Activated T-cell treated with anti-CD3 and anti-CD28 coated beads, Interleukin-2, amount 50 U/mL, for 72 hours (primary cell): ENCODE results near the gene ANG. TPM values are rescaled to one million over a fixed set of nuclear protein-coding genes. Genes with fewer than 3 reads are reported as not detected.
"Not testable (repeated sequence)": the region's sequence is repeated elsewhere in the genome, so short reads cannot be mapped to it uniquely, and the experiment has no call there.

ENCODE experiments used
- ATAC-seq, 2 donors: fragments of 150-1000 bp; cut with Tn5 transposase; replicated peaks in 1 of 2; 2 replicates each; pipeline ENCODE4 v1.10.0; 2021; ENCODE audit warnings: moderate library complexity in 2 of 2, mild to moderate bottlenecking in 1 of 2
- DNase-seq, 2 donors: peaks; one replicate each; pipeline ENCODE4 v3.0.0; 2021 to 2022; ENCODE audit warnings: mixed read lengths in 1 of 2
- H3K27ac Mint-ChIP-seq: one replicate; pipeline ENCODE4 v1.8.0; 2022; ENCODE audit warnings: mild to moderate bottlenecking, moderate library complexity, mixed read lengths
- H3K27me3 Mint-ChIP-seq: one replicate; pipeline ENCODE4 v1.8.0; 2022; ENCODE audit warnings: low read depth, mixed read lengths
- H3K36me3 Mint-ChIP-seq, 2 donors: one replicate each; pipeline ENCODE4 v1.8.0; 2022; ENCODE audit warnings: mixed read lengths in 2 of 2, mild to moderate bottlenecking in 1 of 2; ENCODE audit not compliant: insufficient read depth in 2 of 2
- H3K4me1 Mint-ChIP-seq: one replicate; pipeline ENCODE4 v1.8.0; 2022; ENCODE audit warnings: low read depth, mixed read lengths
- H3K4me3 Mint-ChIP-seq, 2 donors: one replicate each; pipeline ENCODE4 v1.8.0; 2022; ENCODE audit warnings: mild to moderate bottlenecking in 2 of 2, mixed read lengths in 2 of 2, moderate library complexity in 2 of 2
- H3K9me3 Mint-ChIP-seq, 2 donors: one replicate each; pipeline ENCODE4 v1.8.0; 2022; ENCODE audit warnings: mixed read lengths in 2 of 2
- total RNA-seq, 2 donors: library from RNA; stranded (reverse); gene quantifications; one replicate each; pipeline ENCODE4 v1.2.3, GENCODE V29; 2022

The ANG gene
- total RNA-seq, 2 donors from 2014 or later, result 0.67 to 2.5 TPM

DNA sequence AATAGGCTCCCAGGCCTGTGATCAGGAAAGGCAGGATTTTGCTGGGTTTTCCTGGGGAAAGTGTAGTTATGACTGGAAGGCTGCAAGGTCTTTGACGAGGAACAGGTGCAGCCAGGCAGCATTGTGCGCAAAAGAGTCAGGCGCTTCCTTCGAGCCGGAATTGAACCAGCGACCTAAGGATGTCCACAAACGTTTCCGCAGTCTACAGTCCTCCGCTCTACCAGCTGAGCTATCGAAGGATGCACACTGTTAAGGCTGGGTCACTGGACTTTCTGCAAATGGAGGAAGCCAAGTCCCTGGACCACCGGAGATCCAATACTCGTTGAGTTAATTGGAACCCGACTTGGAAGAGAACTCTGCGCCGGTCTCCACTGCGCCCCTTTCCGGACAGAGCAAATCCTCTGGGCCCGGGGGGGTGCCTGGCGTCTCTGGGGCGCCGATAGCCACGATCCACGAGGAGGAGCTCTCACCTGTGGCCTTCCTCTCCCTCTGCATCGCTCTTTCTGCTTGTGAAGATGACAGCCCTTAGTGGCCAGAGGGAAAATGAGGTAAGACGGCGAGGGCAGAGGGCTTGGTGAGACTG lies 28.7 kb upstream of the ANG start:
- Mint-ChIP-seq H3K36me3 (no peaks in the 10 kb centered on the region), H3K27ac (no peak overlapping the region), H3K9me3 (no peaks in the 10 kb centered on the region), H3K27me3 (peaks cover 71% of the 10 kb centered on the region), H3K4me1 (peaks cover 39% of the 10 kb centered on the region), H3K4me3 (no peak overlapping the region)
- ATAC-seq, result no peak
- DNase-seq, result no peak

GRCh38 chr14:20661197-20661596 lies 27.4 kb upstream of the ANG start:
- H3K27me3 Mint-ChIP-seq, result peaks cover 61% of the 10 kb centered on the region

DNA sequence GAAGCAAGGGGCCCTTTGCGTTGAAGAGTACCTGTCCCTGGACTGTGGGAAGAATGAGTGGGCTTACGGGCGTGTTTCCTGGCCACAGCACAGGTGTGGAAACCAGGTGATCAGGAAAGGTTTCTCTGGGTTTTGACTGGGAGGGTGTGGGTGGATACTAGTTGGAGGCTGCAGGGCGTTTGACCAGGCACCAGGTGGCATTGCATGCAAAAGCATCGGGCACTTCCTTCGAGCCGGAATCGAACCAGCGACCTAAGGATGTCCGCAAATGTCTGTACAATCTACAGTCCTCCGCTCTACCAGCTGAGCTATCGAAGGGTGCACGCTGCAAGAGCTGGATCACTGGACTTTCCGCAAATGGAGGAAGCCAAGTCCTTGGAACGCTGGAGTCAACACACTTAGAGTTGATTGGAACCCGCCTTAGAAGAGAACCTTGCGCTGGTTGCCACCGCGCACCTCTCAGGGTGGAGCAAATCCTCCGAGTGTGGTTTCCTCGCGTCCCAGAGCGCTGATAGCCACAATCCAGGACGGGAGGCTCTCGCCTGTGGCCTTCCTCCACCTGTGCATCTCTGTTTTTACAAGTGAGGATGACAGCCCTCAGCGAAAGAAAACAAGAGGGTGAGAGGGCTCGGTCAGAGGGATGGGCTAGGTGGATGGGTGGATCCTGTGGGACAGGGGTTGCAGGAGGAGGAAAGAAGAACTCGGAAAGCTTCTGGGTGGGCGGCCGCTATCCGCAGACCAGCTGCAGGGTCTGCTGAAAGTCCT lies 25.4 kb upstream of the ANG start:
- no peaks in the 10 kb centered on the region for H3K36me3 Mint-ChIP-seq
- peaks cover under 1 to 3% of the 10 kb centered on the region in 2 donors for H3K9me3 Mint-ChIP-seq
- ATAC-seq, result peak; percentile 84 to 87
- H3K4me3 Mint-ChIP-seq, result peak overlapping the region; percentile 89
- DNase-seq, result peak; percentile 83 to 86
- H3K27ac Mint-ChIP-seq, result peak overlapping the region; percentile 61
- peaks cover 41% of the 10 kb centered on the region for H3K4me1 Mint-ChIP-seq
- peaks cover 43% of the 10 kb centered on the region for H3K27me3 Mint-ChIP-seq

More at GRCh38 chr14:20661197-20661596, 27.4 kb upstream of the ANG start:
- H3K9me3 Mint-ChIP-seq, result no peaks in the 10 kb centered on the region
- H3K4me3 Mint-ChIP-seq, result no peak overlapping the region
- no peak overlapping the region for H3K27ac Mint-ChIP-seq
- H3K36me3 Mint-ChIP-seq, result no peaks in the 10 kb centered on the region
- DNase-seq (no peak), ATAC-seq (no peak)
- H3K4me1 Mint-ChIP-seq, result peaks cover 39% of the 10 kb centered on the region

DNA sequence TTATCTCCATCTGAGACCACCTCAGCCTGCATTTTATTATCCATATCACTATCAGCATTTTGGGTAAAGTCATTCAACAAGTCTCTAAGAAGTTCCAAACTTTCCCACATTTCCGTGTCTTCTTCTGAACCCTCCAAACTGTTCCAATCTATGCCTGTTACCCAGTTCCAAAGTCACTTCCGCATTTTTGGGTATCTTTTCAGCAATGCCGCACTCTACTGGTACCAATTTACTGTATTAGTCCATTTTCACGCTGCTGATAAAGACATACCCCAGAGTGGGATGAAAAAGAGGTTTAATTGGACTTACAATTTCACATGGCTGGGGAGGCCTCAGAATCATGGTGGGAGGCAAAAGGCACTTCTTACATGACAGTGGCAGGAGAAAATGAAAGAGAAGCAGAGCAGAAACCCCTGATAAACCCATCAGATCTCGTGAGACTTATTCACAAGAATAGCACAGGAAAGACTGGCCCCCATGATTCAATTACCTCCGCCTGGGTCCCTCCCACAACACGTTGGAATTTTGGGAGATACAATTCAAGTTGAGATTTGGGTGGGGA lies 22.1 kb upstream of the ANG start:
- not testable (repeated sequence) for H3K36me3 Mint-ChIP-seq, H3K27ac Mint-ChIP-seq, H3K4me3 Mint-ChIP-seq, H3K9me3 Mint-ChIP-seq, ATAC-seq, DNase-seq
- H3K27me3 Mint-ChIP-seq, result peaks cover 28% of the 10 kb centered on the region
- H3K4me1 Mint-ChIP-seq, result peaks cover 49% of the 10 kb centered on the region

- peak; percentile 44 to 46 for DNase-seq
- H3K4me1 Mint-ChIP-seq, result peaks cover 49% of the 10 kb centered on the region
- peaks cover 22% of the 10 kb centered on the region for H3K27me3 Mint-ChIP-seq
- peak overlapping the region; percentile 86 for H3K27ac Mint-ChIP-seq
- H3K36me3 Mint-ChIP-seq, result no peaks in the 10 kb centered on the region
- peaks cover 5 to 6% of the 10 kb centered on the region in 2 donors for H3K9me3 Mint-ChIP-seq
- ATAC-seq, result peak; percentile 83 to 86
- peak overlapping the region; percentile 62 to 63 for H3K4me3 Mint-ChIP-seq
These were observed 20.6 kb upstream of the ANG start for GRCh38 chr14:20667957-20668356.

GRCh38 chr14:20668969-20669368 lies 19.6 kb upstream of the ANG start:
- Mint-ChIP-seq H3K4me3 (no peak overlapping the region), H3K27ac (no peak overlapping the region), H3K4me1 (peaks cover 39% of the 10 kb centered on the region), H3K27me3 (peaks cover 12% of the 10 kb centered on the region), H3K9me3 (peaks cover 5 to 6% of the 10 kb centered on the region in 2 donors), H3K36me3 (no peaks in the 10 kb centered on the region)
- ATAC-seq (no peak), DNase-seq (no peak)

- H3K27ac Mint-ChIP-seq, result no peak overlapping the region
- no peaks in the 10 kb centered on the region for H3K27me3 Mint-ChIP-seq
- DNase-seq, result no peak
- no peak overlapping the region for H3K4me3 Mint-ChIP-seq
- peaks cover 5 to 6% of the 10 kb centered on the region in 2 donors for H3K9me3 Mint-ChIP-seq
- ATAC-seq, result peak in 1 of 2 donors; percentile 25
- peaks cover 42% of the 10 kb centered on the region for H3K4me1 Mint-ChIP-seq
- no peaks in the 10 kb centered on the region for H3K36me3 Mint-ChIP-seq
These were observed 16.8 kb upstream of the ANG start for GRCh38 chr14:20671597-20672283.

GRCh38 chr14:20675669-20676068 lies 12.9 kb upstream of the ANG start:
- H3K4me1 Mint-ChIP-seq, result peaks cover 23% of the 10 kb centered on the region
- DNase-seq, result peak in 1 of 2 donors; percentile 47
- no peaks in the 10 kb centered on the region for H3K36me3 Mint-ChIP-seq
- H3K27me3 Mint-ChIP-seq, result no peaks in the 10 kb centered on the region
- no peaks in the 10 kb centered on the region for H3K9me3 Mint-ChIP-seq
- no peak overlapping the region for H3K27ac Mint-ChIP-seq
- peak overlapping the region in 1 of 2 donors; percentile 37 for H3K4me3 Mint-ChIP-seq
- ATAC-seq, result peak; percentile 92

DNA sequence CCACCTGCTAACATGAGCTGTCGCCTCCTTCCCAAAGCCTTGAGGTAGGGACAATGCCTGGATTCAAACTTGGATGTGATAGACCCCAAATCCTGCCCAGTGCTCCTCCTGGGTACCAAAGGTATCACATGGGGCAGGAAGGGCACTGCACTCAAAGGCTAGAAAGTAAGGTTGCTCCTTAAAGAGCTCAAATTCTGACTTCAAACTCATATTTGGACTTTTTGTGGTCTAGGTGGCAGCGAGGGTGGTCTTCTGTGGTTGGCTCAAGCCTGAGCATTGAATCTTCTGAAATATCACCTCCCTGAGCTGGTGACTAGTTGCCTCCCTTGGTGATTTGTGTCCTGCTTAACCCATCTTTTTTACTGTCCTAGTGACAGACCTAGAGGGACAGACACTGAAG lies 12.5 kb upstream of the ANG start:
- H3K27me3 Mint-ChIP-seq, result no peaks in the 10 kb centered on the region
- peak overlapping the region in 1 of 2 donors; percentile 37 for H3K4me3 Mint-ChIP-seq
- H3K27ac Mint-ChIP-seq, result no peak overlapping the region
- no peaks in the 10 kb centered on the region for H3K9me3 Mint-ChIP-seq
- peaks cover 23% of the 10 kb centered on the region for H3K4me1 Mint-ChIP-seq
- ATAC-seq, result peak; percentile 29 to 49
- DNase-seq, result no peak
- H3K36me3 Mint-ChIP-seq, result no peaks in the 10 kb centered on the region

- H3K27me3 Mint-ChIP-seq, result no peaks in the 10 kb centered on the region
- no peak overlapping the region for H3K4me3 Mint-ChIP-seq
- no peak overlapping the region for H3K27ac Mint-ChIP-seq
- no peaks in the 10 kb centered on the region for H3K36me3 Mint-ChIP-seq
- DNase-seq (no peak), ATAC-seq (no peak)
- H3K9me3 Mint-ChIP-seq, result no peaks in the 10 kb centered on the region
- H3K4me1 Mint-ChIP-seq, result peaks cover 19% of the 10 kb centered on the region
These were observed 8.7 kb upstream of the ANG start for GRCh38 chr14:20679907-20680306.

- no peak overlapping the region for H3K4me3 Mint-ChIP-seq
- no peaks in the 10 kb centered on the region for H3K27me3 Mint-ChIP-seq
- DNase-seq, result no peak
- H3K36me3 Mint-ChIP-seq, result no peaks in the 10 kb centered on the region
- peaks cover 20% of the 10 kb centered on the region for H3K4me1 Mint-ChIP-seq
- H3K27ac Mint-ChIP-seq, result no peak overlapping the region
- ATAC-seq, result no peak
- no peaks in the 10 kb centered on the region for H3K9me3 Mint-ChIP-seq
These were observed 8.2 kb upstream of the ANG start for GRCh38 chr14:20680363-20680762.

- no peaks in the 10 kb centered on the region for H3K27me3 Mint-ChIP-seq
- no peak for ATAC-seq
- H3K4me3 Mint-ChIP-seq, result no peak overlapping the region
- H3K36me3 Mint-ChIP-seq, result no peaks in the 10 kb centered on the region
- H3K9me3 Mint-ChIP-seq, result no peaks in the 10 kb centered on the region
- DNase-seq, result peak in 1 of 2 donors; percentile 52
- no peak overlapping the region for H3K27ac Mint-ChIP-seq
- peaks cover 15% of the 10 kb centered on the region for H3K4me1 Mint-ChIP-seq
These were observed 7.7 kb upstream of the ANG start for GRCh38 chr14:20680843-20681347.
